H1 (cell line): ENCODE data around the gene CAMTA1. TPM values are rescaled to one million over a fixed set of nuclear protein-coding genes. Genes with fewer than 3 reads are reported as not detected.

ENCODE experiments used
- BACH1 ChIP-seq: IDR thresholded peaks from 2 replicates; pipeline ENCODE4 v1.6.1; 2012; ENCODE audit warnings: low read length, improper control_type of control experiment
- CBX8 ChIP-seq: fragments of 300-800, 300-1000 bp; sonication (generic); IDR thresholded peaks from 2 replicates; pipeline ENCODE4 v1.7.1; 2016; ENCODE audit warnings: low read depth, low read length, borderline replicate concordance
- CHD7 ChIP-seq: fragments of 300-600 bp; sonication (generic); IDR thresholded peaks from 2 replicates; pipeline ENCODE4 v1.7.1; 2012; ENCODE audit warnings: low read length, moderate library complexity, mild to moderate bottlenecking, inconsistent platforms; ENCODE audit not compliant: insufficient replicate concordance
- E2F6 ChIP-seq: IDR thresholded peaks from 2 replicates; pipeline ENCODE4 v1.6.1; 2012; ENCODE audit warnings: inconsistent platforms
- EGR1 ChIP-seq: IDR thresholded peaks from 2 replicates; pipeline ENCODE4 v1.6.1; 2011; ENCODE audit warnings: low read depth, low read length, borderline replicate concordance
- JUND ChIP-seq: IDR thresholded peaks from 2 replicates; pipeline ENCODE4 v1.6.1; 2011; ENCODE audit warnings: mild to moderate bottlenecking, improper control_type of control experiment, low read length
- NRF1 ChIP-seq: IDR thresholded peaks from 2 replicates; pipeline ENCODE4 v1.6.1; 2011; ENCODE audit warnings: mild to moderate bottlenecking, low read depth, low read length, improper control_type of control experiment
- SRF ChIP-seq: IDR thresholded peaks from 2 replicates; pipeline ENCODE4 v1.6.1; 2011; ENCODE audit warnings: mild to moderate bottlenecking, low read depth, low read length, moderate library complexity
- TAF1 ChIP-seq: IDR thresholded peaks from 2 replicates; pipeline ENCODE4 v1.6.1; 2011; ENCODE audit warnings: mild to moderate bottlenecking, low read depth, low read length
- YY1 ChIP-seq: IDR thresholded peaks from 2 replicates; pipeline ENCODE4 v1.6.1; 2011; ENCODE audit warnings: low read depth, mild to moderate bottlenecking, low read length
- polyA plus RNA-seq, 7 experiments: library from polyadenylated mRNA; depleted of rRNA in 3 of 7; stranded (reverse) in 5 of 7; unstranded in 2 of 7; fragments of >200 nt in 5 of 7; fragments of 200-250 nt in 2 of 7; gene quantifications; 1 replicate in 5 of 7; 2 replicates in 1 of 7; 4 replicates in 1 of 7; pipeline versions ENCODE4 v1.2.1 to v1.2.3, GENCODE V29; 2011 to 2013; ENCODE audit warnings: missing spikeins in 2 of 7, mixed read lengths in 2 of 7
- total RNA-seq: library from RNA; stranded (reverse); fragmentation: NEBNext Ultra II Directional; extraction: Animal tissue kit (Norgen Biotek cat#: 25700); gene quantifications from 2 replicates; pipeline ENCODE4 v1.2.1, GENCODE V29; 2021

Gene CAMTA1
- total and polyA plus RNA-seq, 2 of the 8 experiments (the other 6 are each of a cell fraction or from before 2014, with no cell fraction given), result 65.0 to 119 TPM

GRCh38 chr1:7495962-7496361 lies 710.7 kb downstream of the CAMTA1 start (continued):
- TF ChIP-seq CHD7 (no peak), YY1 (no peak), EGR1 (no peak), JUND (no peak), NRF1 (no peak), BACH1 (no peak), SRF (no peak), CBX8 (no peak), TAF1 (no peak), E2F6 (no peak)
